NCI-H510A (cell line): Measurements from ENCODE around the gene BICD1.

ENCODE experiments used
- DNase-seq: peaks from one replicate; lab custom pipeline; 2025; lab: John Stamatoyannopoulos, UW

BICD1 gene

GRCh38 chr12:32281098-32281497 lies 174.5 kb downstream of the BICD1 start:
- no peak for DNase-seq

- DNase-seq: no peak
Measured at GRCh38 chr12:32284561-32284960, 177.9 kb downstream of the BICD1 start.

- no peak for DNase-seq
Measured at GRCh38 chr12:32285021-32285420, 178.4 kb downstream of the BICD1 start.

GRCh38 chr12:32285489-32285888 lies 178.8 kb downstream of the BICD1 start:
- no peak for DNase-seq

GRCh38 chr12:32290411-32290810 lies 183.8 kb downstream of the BICD1 start:
- no peak for DNase-seq

GRCh38 chr12:32292151-32292550 lies 185.5 kb downstream of the BICD1 start:
- no peak for DNase-seq

GRCh38 chr12:32293808-32294419 lies 187.3 kb downstream of the BICD1 start:
- DNase-seq: no peak

- no peak for DNase-seq
Measured at GRCh38 chr12:32296567-32296966, 189.9 kb downstream of the BICD1 start.

- no peak for DNase-seq
Measured at GRCh38 chr12:32298917-32299316, 192.3 kb downstream of the BICD1 start.

GRCh38 chr12:32301216-32301615 lies 194.6 kb downstream of the BICD1 start:
- no peak for DNase-seq

GRCh38 chr12:32302218-32303173 lies 195.8 kb downstream of the BICD1 start:
- no peak for DNase-seq

- no peak for DNase-seq
Measured at GRCh38 chr12:32303174-32303549, 196.5 kb downstream of the BICD1 start.

- no peak for DNase-seq
Measured at GRCh38 chr12:32305163-32305562, 198.5 kb downstream of the BICD1 start.

- DNase-seq: no peak
Measured at GRCh38 chr12:32307326-32307725, 200.7 kb downstream of the BICD1 start.

- DNase-seq: no peak
Measured at GRCh38 chr12:32309811-32310736, 203.4 kb downstream of the BICD1 start.

- no peak for DNase-seq
Measured at GRCh38 chr12:32312049-32312670, 205.5 kb downstream of the BICD1 start.

GRCh38 chr12:32322354-32322753 lies 215.7 kb downstream of the BICD1 start:
- no peak for DNase-seq

GRCh38 chr12:32331133-32331532 lies 224.5 kb downstream of the BICD1 start:
- DNase-seq: no peak

- no peak for DNase-seq
Measured at GRCh38 chr12:32332446-32332845, 225.8 kb downstream of the BICD1 start.

- DNase-seq: no peak
Measured at GRCh38 chr12:32334371-32334777, 227.7 kb downstream of the BICD1 start.

- DNase-seq: no peak
Measured at GRCh38 chr12:32336261-32336660, 229.6 kb downstream of the BICD1 start.

GRCh38 chr12:32343496-32343895 lies 236.8 kb downstream of the BICD1 start:
- DNase-seq: no peak
